ENCODE measurements around the gene PGM3. TPM values are rescaled to one million over a fixed set of nuclear protein-coding genes. Genes with fewer than 3 reads are reported as not detected.

Gene PGM3
- total RNA-seq, 1 donor from 2014 or later: 10.1 TPM

DNA sequence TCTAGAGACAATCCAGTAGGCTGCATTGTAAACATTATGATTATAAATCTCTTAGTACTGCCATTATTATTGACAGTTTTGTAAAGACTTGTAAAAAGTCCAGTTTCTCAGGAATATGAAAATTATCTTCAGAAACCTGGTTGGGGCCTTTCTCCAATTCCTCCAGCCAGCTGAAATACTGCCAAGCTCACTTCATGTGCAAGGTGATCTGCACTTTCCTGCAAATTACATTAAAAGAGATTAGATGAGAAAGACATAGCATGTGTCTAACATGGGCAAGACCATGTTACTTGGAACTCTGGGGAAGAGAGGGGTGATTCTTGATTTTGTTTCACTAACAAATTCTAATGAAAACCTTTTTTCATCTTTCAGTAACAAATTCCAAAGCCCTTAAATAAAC, 24.0 kb downstream of the PGM3 start:
- Histone ChIP-seq H3K27me3 (no peaks in the 10 kb centered on the region), H3K9me3 (no peaks in the 10 kb centered on the region), H3K36me3 (peaks cover 0 to 92% of the 10 kb centered on the region in 2 donors), H3K27ac (no peak overlapping the region), H3K4me3 (no peak overlapping the region), H3K4me1 (no peaks in the 10 kb centered on the region)
- intact Hi-C loops (cut with DNase I): no loop called here
- TF ChIP-seq POLR2A (IDR thresholded peaks at IDR 0.05) (no peak), POLR2AphosphoS5 (IDR thresholded peaks at IDR 0.05; ENCODE audit: insufficient read depth in 1 of 2, low read depth in 1 of 2) (no peak), CTCF (IDR thresholded peaks at IDR 0.05) (no peak)
- no peak for DNase-seq (ENCODE audit: extremely low spot score in 2 of 2)

- H3K27me3 ChIP-seq: no peaks in the 10 kb centered on the region
- H3K9me3 ChIP-seq: no peaks in the 10 kb centered on the region
- DNase-seq (ENCODE audit: extremely low spot score in 2 of 2): no peak
- no peak overlapping the region for H3K4me3 ChIP-seq
- intact Hi-C loops (cut with DNase I): no loop called here
- TF ChIP-seq CTCF (IDR thresholded peaks at IDR 0.05): no peak
- no peak for TF ChIP-seq POLR2AphosphoS5 (IDR thresholded peaks at IDR 0.05; ENCODE audit: insufficient read depth in 1 of 2, low read depth in 1 of 2)
- no peak for TF ChIP-seq POLR2A (IDR thresholded peaks at IDR 0.05)
- H3K27ac ChIP-seq: no peak overlapping the region
- no peaks in the 10 kb centered on the region for H3K4me1 ChIP-seq
- H3K36me3 ChIP-seq: peaks cover 0 to 92% of the 10 kb centered on the region in 2 donors
Measured at GRCh38 chr6:83168556-83168955, 24.5 kb downstream of the PGM3 start.

GRCh38 chr6:83167726-83168278, 25.3 kb downstream of the PGM3 start:
- intact Hi-C loops (cut with DNase I): no loop called here
- H3K9me3 ChIP-seq: no peaks in the 10 kb centered on the region
- H3K27ac ChIP-seq: no peak overlapping the region
- no peaks in the 10 kb centered on the region for H3K27me3 ChIP-seq
- TF ChIP-seq CTCF (IDR thresholded peaks at IDR 0.05) (no peak), POLR2AphosphoS5 (IDR thresholded peaks at IDR 0.05; ENCODE audit: insufficient read depth in 1 of 2, low read depth in 1 of 2) (no peak), POLR2A (IDR thresholded peaks at IDR 0.05) (no peak)
- no peak overlapping the region for H3K4me3 ChIP-seq
- no peak for DNase-seq (ENCODE audit: extremely low spot score in 2 of 2)
- H3K36me3 ChIP-seq: peaks cover 0 to 88% of the 10 kb centered on the region in 2 donors
- H3K4me1 ChIP-seq: no peaks in the 10 kb centered on the region

DNA sequence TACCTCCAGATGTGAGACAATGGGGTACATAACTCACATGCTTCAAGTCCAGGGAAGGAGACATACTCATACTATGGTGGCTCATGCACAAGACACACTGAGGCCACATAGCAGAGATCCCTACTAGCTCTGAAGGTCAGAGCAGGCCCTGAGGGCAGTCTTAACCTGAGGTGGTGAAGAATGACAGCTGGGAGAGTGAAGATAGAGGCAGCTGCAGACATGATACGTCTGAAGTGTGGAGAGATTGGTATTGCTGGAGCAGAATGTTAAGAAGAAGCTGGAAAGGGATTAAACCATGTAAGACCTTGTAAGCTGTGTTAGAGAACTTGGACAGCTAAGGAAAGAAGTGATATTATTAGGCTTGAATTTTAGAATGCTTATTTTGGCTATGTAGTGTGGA, 32.9 kb downstream of the PGM3 start:
- Histone ChIP-seq H3K9me3 (no peaks in the 10 kb centered on the region), H3K27me3 (no peaks in the 10 kb centered on the region), H3K4me1 (no peaks in the 10 kb centered on the region), H3K27ac (no peak overlapping the region), H3K4me3 (no peak overlapping the region), H3K36me3 (peaks cover 0 to 56% of the 10 kb centered on the region in 2 donors)
- intact Hi-C loops (cut with DNase I): no loop called here
- DNase-seq (ENCODE audit: extremely low spot score in 2 of 2): no peak
- no peak for TF ChIP-seq POLR2A (IDR thresholded peaks at IDR 0.05)

DNA sequence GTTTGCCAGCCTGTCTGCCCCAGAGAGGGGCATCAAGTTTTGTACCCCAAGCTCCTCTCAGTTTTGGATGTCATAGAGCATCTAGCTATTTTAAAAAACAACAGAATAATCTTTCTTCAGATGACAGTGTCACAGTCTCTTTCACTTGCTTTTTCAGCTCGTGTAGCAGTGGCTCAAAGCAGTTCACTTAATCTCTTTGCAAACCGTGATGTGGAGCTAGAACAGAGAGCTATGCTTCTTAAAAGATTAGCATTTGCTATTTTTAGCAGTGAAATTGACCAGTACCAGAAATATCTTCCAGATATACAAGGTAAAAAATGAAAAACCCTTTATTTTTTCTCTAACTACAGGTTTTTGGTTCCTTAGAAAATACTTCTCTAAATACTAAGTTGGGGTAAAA, 37.3 kb downstream of the PGM3 start:
- Histone ChIP-seq H3K27ac (no peak overlapping the region), H3K27me3 (no peaks in the 10 kb centered on the region), H3K4me3 (no peak overlapping the region), H3K36me3 (peaks cover 0 to 59% of the 10 kb centered on the region in 2 donors), H3K9me3 (no peaks in the 10 kb centered on the region), H3K4me1 (no peaks in the 10 kb centered on the region)
- intact Hi-C loops (cut with DNase I): no loop called here
- DNase-seq (ENCODE audit: extremely low spot score in 2 of 2): no peak
- TF ChIP-seq CTCF (IDR thresholded peaks at IDR 0.05): no peak
- no peak for TF ChIP-seq POLR2AphosphoS5 (IDR thresholded peaks at IDR 0.05; ENCODE audit: insufficient read depth in 1 of 2, low read depth in 1 of 2)
- TF ChIP-seq POLR2A (IDR thresholded peaks at IDR 0.05): no peak

Measured in vagina (tissue), 2 donors.